WERI-Rb-1 (cell line): Measurements from ENCODE around the gene ABLIM2.

Experiments used
- DNase-seq: peaks from one replicate; pipeline ENCODE4 v3.0.0-alpha.2; 2020
- H3K27ac ChIP-seq: fragments of 250-450 bp; sonication (Bioruptor Pico); 2 replicates; pipeline ENCODE4 v1.5.1; 2020; ENCODE audit warnings: mild to moderate bottlenecking, moderate library complexity
- H3K27me3 ChIP-seq: fragments of 250-450 bp; sonication (Bioruptor Pico); 2 replicates; pipeline ENCODE4 v1.5.1; 2021; ENCODE audit warnings: mild to moderate bottlenecking, low read depth, moderate library complexity; ENCODE audit not compliant: insufficient read depth, severe bottlenecking
- H3K36me3 ChIP-seq: fragments of 250-450 bp; sonication (Bioruptor Pico); 2 replicates; pipeline ENCODE4 v1.5.1; 2020; ENCODE audit warnings: mild to moderate bottlenecking, moderate library complexity
- H3K4me3 ChIP-seq: 2 replicates; pipeline ENCODE4 v1.5.1; 2011; ENCODE audit warnings: low read depth, mild to moderate bottlenecking, control low read depth, low read length
- H3K9me3 ChIP-seq: fragments of 250-450 bp; sonication (Bioruptor Pico); 2 replicates; pipeline ENCODE4 v1.5.1; 2021; ENCODE audit warnings: mild to moderate bottlenecking, moderate library complexity; ENCODE audit not compliant: severe bottlenecking
- CTCF ChIP-seq: IDR thresholded peaks from 2 replicates; pipeline ENCODE4 v1.5.1; 2011; ENCODE audit warnings: low read depth, mild to moderate bottlenecking, control low read depth, inconsistent platforms, low read length

ABLIM2 gene

GRCh38 chr4:8130346-8131066 is 28.1 kb downstream of the ABLIM2 start:
- TF ChIP-seq CTCF: no peak
- Histone ChIP-seq H3K4me3 (no peak overlapping the region), H3K27ac (no peak overlapping the region), H3K27me3 (no peaks in the 10 kb centered on the region), H3K36me3 (no peaks in the 10 kb centered on the region), H3K9me3 (no peaks in the 10 kb centered on the region)
- DNase-seq: no peak

DNA sequence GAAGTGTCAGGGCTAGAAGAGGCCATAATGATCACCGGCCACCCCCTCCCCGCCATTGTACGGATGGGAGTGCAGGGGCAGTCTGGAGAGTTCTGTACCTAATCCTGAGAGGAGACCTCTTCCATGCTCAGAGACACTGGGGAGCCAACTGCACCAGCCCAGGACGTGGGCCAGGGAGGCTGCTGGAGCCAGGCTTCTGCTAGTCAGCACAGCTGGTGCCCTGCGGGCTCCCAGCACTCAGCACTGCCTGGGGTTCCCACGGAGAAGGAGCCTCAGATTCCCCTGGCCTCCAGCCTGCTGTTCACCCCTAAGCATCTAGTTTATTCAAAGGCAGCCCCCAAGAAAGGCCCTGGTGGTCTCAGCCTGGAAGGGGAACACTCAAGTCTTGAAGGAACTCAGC is 28.8 kb downstream of the ABLIM2 start:
- no peaks in the 10 kb centered on the region for H3K9me3 ChIP-seq
- H3K36me3 ChIP-seq: no peaks in the 10 kb centered on the region
- no peaks in the 10 kb centered on the region for H3K27me3 ChIP-seq
- no peak overlapping the region for H3K4me3 ChIP-seq
- no peak overlapping the region for H3K27ac ChIP-seq
- DNase-seq: no peak
- no peak for TF ChIP-seq CTCF

- DNase-seq: no peak
- Histone ChIP-seq H3K9me3 (no peaks in the 10 kb centered on the region), H3K27ac (no peak overlapping the region), H3K27me3 (no peaks in the 10 kb centered on the region), H3K4me3 (no peak overlapping the region), H3K36me3 (no peaks in the 10 kb centered on the region)
- TF ChIP-seq CTCF: no peak
Measured at GRCh38 chr4:8129136-8129535, 29.5 kb downstream of the ABLIM2 start.

- 0 out of 2 replicates have a peak overlapping the region, but pooled peaks have one; percentile 3 for H3K27ac ChIP-seq
- no peak for TF ChIP-seq CTCF
- no peak overlapping the region for H3K4me3 ChIP-seq
- DNase-seq: peak; percentile 84
- no peaks in the 10 kb centered on the region for H3K9me3 ChIP-seq
- H3K27me3 ChIP-seq: no peaks in the 10 kb centered on the region
- no peaks in the 10 kb centered on the region for H3K36me3 ChIP-seq
Measured at GRCh38 chr4:8128100-8128856, 30.3 kb downstream of the ABLIM2 start.

GRCh38 chr4:8127051-8127826 is 31.4 kb downstream of the ABLIM2 start:
- no peak overlapping the region for H3K4me3 ChIP-seq
- TF ChIP-seq CTCF: no peak
- H3K27ac ChIP-seq: no peak overlapping the region
- H3K27me3 ChIP-seq: no peaks in the 10 kb centered on the region
- no peaks in the 10 kb centered on the region for H3K9me3 ChIP-seq
- DNase-seq: no peak
- H3K36me3 ChIP-seq: no peaks in the 10 kb centered on the region
